ENCODE measurements around the gene MAN1C1.

Gene MAN1C1

GRCh38 chr1:25779894-25780293 is 163.3 kb downstream of the MAN1C1 start:
- no peaks in the 10 kb centered on the region for H3K36me3 ChIP-seq (ENCODE audit: insufficient read depth, low read length)
- H3K79me2 ChIP-seq (ENCODE audit: control insufficient read depth, insufficient read depth, low read length, unreplicated experiment), result no peaks in the 10 kb centered on the region
- H3K4me3 ChIP-seq (ENCODE audit: low read depth, low read length), result no peak overlapping the region
- H3K4me1 ChIP-seq (ENCODE audit: control insufficient read depth, insufficient read depth, low read length, unreplicated experiment), result no peaks in the 10 kb centered on the region
- no peaks in the 10 kb centered on the region for H3K27me3 ChIP-seq (ENCODE audit: insufficient read depth, low read length)
- H3K27ac ChIP-seq (ENCODE audit: low read depth, low read length), result no peak overlapping the region
- no peak overlapping the region for H2AFZ ChIP-seq (ENCODE audit: low read length, unreplicated experiment)

DNA sequence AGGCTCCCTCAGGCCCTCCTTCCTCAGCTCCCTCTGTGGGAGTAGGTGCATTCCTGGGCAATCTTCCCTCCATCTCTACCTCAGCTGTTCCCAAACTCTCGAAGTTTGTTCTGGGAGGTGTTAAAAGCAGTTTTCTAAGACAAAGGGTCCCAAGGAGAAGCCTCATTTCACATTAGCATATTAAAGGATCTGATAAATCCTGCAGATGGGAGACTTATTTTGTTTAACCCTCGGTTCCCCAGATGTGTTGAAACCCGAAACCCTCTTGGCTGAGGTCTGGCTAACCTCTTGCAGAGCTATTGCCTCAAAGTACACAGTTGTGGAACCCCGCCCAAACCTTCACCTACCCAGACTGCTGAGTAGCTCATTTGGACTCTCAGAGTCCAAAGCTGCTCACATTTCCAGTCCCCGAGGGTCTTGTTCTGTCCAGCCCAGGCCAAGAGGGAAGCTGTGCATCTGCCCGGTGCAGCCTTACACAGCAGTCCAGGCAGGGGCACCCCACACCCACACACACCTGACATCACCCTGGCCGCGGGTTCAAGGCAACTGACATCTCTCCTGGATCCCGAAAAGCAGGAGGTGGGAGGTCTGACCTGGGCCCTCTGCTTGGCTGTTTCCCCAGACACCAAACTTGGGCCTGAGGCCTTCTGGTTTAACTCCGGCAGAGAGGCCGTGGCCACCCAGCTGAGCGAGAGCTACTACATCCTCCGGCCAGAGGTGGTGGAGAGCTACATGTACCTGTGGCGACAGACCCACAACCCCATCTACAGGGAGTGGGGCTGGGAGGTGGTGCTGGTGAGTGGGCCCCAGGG is 163.9 kb downstream of the MAN1C1 start:
- H2AFZ ChIP-seq (ENCODE audit: low read length, unreplicated experiment), result no peak overlapping the region
- no peak overlapping the region for H3K4me3 ChIP-seq (ENCODE audit: low read depth, low read length)
- no peaks in the 10 kb centered on the region for H3K36me3 ChIP-seq (ENCODE audit: insufficient read depth, low read length)
- no peaks in the 10 kb centered on the region for H3K4me1 ChIP-seq (ENCODE audit: control insufficient read depth, insufficient read depth, low read length, unreplicated experiment)
- H3K27me3 ChIP-seq (ENCODE audit: insufficient read depth, low read length), result no peaks in the 10 kb centered on the region
- H3K27ac ChIP-seq (ENCODE audit: low read depth, low read length), result no peak overlapping the region
- no peaks in the 10 kb centered on the region for H3K79me2 ChIP-seq (ENCODE audit: control insufficient read depth, insufficient read depth, low read length, unreplicated experiment)

DNA sequence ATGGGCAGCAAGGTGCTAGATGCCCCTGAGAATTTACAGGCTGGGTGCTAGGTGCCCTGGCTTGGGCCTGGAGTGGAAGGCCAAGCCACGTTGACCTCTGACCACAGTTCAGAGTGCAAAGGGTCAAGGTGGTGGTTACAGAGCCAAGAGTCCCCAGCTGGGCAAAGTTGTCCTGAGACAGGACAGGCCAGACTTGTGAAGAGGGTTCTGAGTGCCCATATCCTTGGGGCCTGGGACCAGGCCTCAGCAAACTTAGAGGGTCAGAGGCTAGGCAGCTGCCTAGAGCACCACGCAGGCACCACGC is 164.5 kb downstream of the MAN1C1 start:
- Histone ChIP-seq H3K27ac (ENCODE audit: low read depth, low read length) (no peak overlapping the region), H2AFZ (ENCODE audit: low read length, unreplicated experiment) (no peak overlapping the region), H3K4me1 (ENCODE audit: control insufficient read depth, insufficient read depth, low read length, unreplicated experiment) (no peaks in the 10 kb centered on the region)

GRCh38 chr1:25782608-25783201 is 166.1 kb downstream of the MAN1C1 start:
- H3K79me2 ChIP-seq (ENCODE audit: control insufficient read depth, insufficient read depth, low read length, unreplicated experiment), result no peaks in the 10 kb centered on the region
- peaks cover 13% of the 10 kb centered on the region for H3K4me1 ChIP-seq (ENCODE audit: control insufficient read depth, insufficient read depth, low read length, unreplicated experiment)
- H2AFZ ChIP-seq (ENCODE audit: low read length, unreplicated experiment), result no peak overlapping the region
- H3K4me3 ChIP-seq (ENCODE audit: low read depth, low read length), result no peak overlapping the region
- no peak overlapping the region for H3K27ac ChIP-seq (ENCODE audit: low read depth, low read length)
- H3K27me3 ChIP-seq (ENCODE audit: insufficient read depth, low read length), result no peaks in the 10 kb centered on the region
- H3K36me3 ChIP-seq (ENCODE audit: insufficient read depth, low read length), result no peaks in the 10 kb centered on the region

More for the DNA sequence above, 164.5 kb downstream of the MAN1C1 start:
- Histone ChIP-seq H3K27me3 (ENCODE audit: insufficient read depth, low read length) (no peaks in the 10 kb centered on the region), H3K4me3 (ENCODE audit: low read depth, low read length) (no peak overlapping the region), H3K79me2 (ENCODE audit: control insufficient read depth, insufficient read depth, low read length, unreplicated experiment) (no peaks in the 10 kb centered on the region), H3K36me3 (ENCODE audit: insufficient read depth, low read length) (no peaks in the 10 kb centered on the region)

GRCh38 chr1:25784575-25785051 is 168.0 kb downstream of the MAN1C1 start:
- peaks cover 17% of the 10 kb centered on the region for H3K4me1 ChIP-seq (ENCODE audit: control insufficient read depth, insufficient read depth, low read length, unreplicated experiment)
- no peak overlapping the region for H3K4me3 ChIP-seq (ENCODE audit: low read depth, low read length)
- no peaks in the 10 kb centered on the region for H3K79me2 ChIP-seq (ENCODE audit: control insufficient read depth, insufficient read depth, low read length, unreplicated experiment)
- H3K36me3 ChIP-seq (ENCODE audit: insufficient read depth, low read length), result no peaks in the 10 kb centered on the region
- H3K27ac ChIP-seq (ENCODE audit: low read depth, low read length), result no peak overlapping the region
- H3K27me3 ChIP-seq (ENCODE audit: insufficient read depth, low read length), result no peaks in the 10 kb centered on the region
- H2AFZ ChIP-seq (ENCODE audit: low read length, unreplicated experiment), result no peak overlapping the region

GRCh38 chr1:25785333-25786067 is 168.9 kb downstream of the MAN1C1 start:
- Histone ChIP-seq H3K4me1 (ENCODE audit: control insufficient read depth, insufficient read depth, low read length, unreplicated experiment) (peaks cover 17% of the 10 kb centered on the region), H3K27ac (ENCODE audit: low read depth, low read length) (no peak overlapping the region), H2AFZ (ENCODE audit: low read length, unreplicated experiment) (no peak overlapping the region), H3K27me3 (ENCODE audit: insufficient read depth, low read length) (no peaks in the 10 kb centered on the region), H3K79me2 (ENCODE audit: control insufficient read depth, insufficient read depth, low read length, unreplicated experiment) (no peaks in the 10 kb centered on the region), H3K4me3 (ENCODE audit: low read depth, low read length) (no peak overlapping the region), H3K36me3 (ENCODE audit: insufficient read depth, low read length) (no peaks in the 10 kb centered on the region)

DNA sequence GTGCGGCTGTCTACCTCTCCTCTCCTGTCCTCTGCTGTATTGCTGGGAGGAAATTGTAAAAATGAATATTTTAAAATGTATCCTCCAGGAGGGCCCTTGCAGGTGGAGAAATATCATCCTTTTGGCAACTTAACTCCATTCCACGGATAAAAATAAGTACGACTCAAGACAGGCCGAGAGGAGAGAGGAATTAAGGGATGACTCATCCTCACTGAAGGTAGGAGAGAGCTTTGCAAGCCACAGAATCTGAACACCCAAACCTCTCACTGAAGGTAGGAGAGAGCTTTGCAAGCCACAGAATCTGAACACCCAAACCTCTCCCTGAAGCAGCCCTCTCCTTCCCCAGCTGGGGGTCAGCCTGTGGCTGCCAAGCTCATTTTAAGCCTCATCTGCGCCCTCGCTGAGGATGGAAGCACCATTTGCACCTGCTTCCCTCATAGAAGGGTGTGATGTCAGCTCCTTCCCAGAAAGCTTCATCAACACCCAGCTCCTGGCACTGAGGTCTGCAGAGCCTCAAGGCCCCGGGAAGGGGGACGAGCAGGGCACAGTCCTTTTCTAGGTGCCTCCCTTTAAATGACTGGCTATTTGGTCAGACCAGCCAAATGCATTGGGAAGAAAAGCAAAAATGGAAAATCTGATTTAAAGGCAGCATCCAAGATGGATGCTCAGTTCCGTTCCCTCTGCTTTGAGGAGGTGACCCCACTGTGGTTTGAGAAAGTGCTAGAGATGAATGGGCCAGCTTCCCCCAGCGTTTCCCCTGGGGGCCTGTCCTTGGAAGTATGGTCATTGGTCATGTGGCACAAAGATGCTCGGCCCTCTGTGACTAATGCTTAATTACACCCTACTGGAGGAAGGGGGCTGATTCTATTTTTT is 170.5 kb downstream of the MAN1C1 start:
- Histone ChIP-seq H3K79me2 (ENCODE audit: control insufficient read depth, insufficient read depth, low read length, unreplicated experiment) (no peaks in the 10 kb centered on the region), H2AFZ (ENCODE audit: low read length, unreplicated experiment) (no peak overlapping the region), H3K36me3 (ENCODE audit: insufficient read depth, low read length) (no peaks in the 10 kb centered on the region), H3K27ac (ENCODE audit: low read depth, low read length) (no peak overlapping the region), H3K4me3 (ENCODE audit: low read depth, low read length) (no peak overlapping the region), H3K4me1 (ENCODE audit: control insufficient read depth, insufficient read depth, low read length, unreplicated experiment) (peaks cover 17% of the 10 kb centered on the region), H3K27me3 (ENCODE audit: insufficient read depth, low read length) (no peaks in the 10 kb centered on the region)

DNA sequence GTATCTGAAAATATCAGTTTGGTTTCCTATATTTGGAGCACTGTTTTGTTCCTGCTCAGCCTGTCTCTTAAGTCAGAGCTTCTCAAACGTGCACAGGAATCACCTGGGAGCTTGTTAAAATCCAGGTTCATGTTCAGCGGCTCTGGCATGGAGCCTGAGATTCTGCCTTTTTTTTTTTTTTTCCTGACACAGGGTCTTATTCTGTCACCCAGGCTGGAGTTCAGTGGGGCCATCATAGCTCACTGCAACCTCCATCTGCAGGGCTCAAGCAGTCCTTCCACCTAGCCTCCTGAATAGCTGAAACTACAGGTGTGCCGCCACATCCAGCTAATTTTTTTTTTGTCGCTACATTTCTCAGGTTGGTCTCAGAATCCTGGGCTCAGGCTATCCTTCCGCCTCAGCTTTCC is 171.2 kb downstream of the MAN1C1 start:
- peaks cover 17% of the 10 kb centered on the region for H3K4me1 ChIP-seq (ENCODE audit: control insufficient read depth, insufficient read depth, low read length, unreplicated experiment)
- H3K79me2 ChIP-seq (ENCODE audit: control insufficient read depth, insufficient read depth, low read length, unreplicated experiment), result no peaks in the 10 kb centered on the region
- no peak overlapping the region for H2AFZ ChIP-seq (ENCODE audit: low read length, unreplicated experiment)
- no peak overlapping the region for H3K27ac ChIP-seq (ENCODE audit: low read depth, low read length)
- no peak overlapping the region for H3K4me3 ChIP-seq (ENCODE audit: low read depth, low read length)
- H3K36me3 ChIP-seq (ENCODE audit: insufficient read depth, low read length), result no peaks in the 10 kb centered on the region
- H3K27me3 ChIP-seq (ENCODE audit: insufficient read depth, low read length), result no peaks in the 10 kb centered on the region

GRCh38 chr1:25790472-25790871 is 173.9 kb downstream of the MAN1C1 start:
- H2AFZ ChIP-seq (ENCODE audit: low read length, unreplicated experiment), result no peak overlapping the region
- no peak overlapping the region for H3K27ac ChIP-seq (ENCODE audit: low read depth, low read length)
- peaks cover 17% of the 10 kb centered on the region for H3K4me1 ChIP-seq (ENCODE audit: control insufficient read depth, insufficient read depth, low read length, unreplicated experiment)
- no peak overlapping the region for H3K4me3 ChIP-seq (ENCODE audit: low read depth, low read length)
- no peaks in the 10 kb centered on the region for H3K27me3 ChIP-seq (ENCODE audit: insufficient read depth, low read length)
- no peaks in the 10 kb centered on the region for H3K79me2 ChIP-seq (ENCODE audit: control insufficient read depth, insufficient read depth, low read length, unreplicated experiment)
- H3K36me3 ChIP-seq (ENCODE audit: insufficient read depth, low read length), result no peaks in the 10 kb centered on the region

DNA sequence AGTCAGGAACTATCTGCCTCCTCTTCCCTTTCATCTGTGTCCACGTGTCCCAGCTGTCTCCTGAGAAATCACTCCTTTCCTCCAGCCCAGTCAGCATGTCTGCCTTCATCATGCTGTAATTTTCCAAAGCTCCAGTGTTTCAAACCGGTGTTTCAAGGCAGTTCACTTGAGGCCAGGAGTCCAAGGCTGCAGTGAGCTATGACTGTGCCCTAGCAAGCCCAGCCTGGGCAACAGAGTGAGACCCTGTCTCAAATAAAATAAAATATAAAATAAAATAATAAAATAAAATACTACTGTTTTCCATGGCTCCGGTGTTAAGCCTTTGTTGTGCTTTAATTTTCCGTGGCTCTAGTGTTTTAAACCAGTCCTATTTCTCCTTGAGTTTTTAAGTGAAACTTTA is 175.5 kb downstream of the MAN1C1 start:
- Histone ChIP-seq H3K4me1 (ENCODE audit: control insufficient read depth, insufficient read depth, low read length, unreplicated experiment) (peaks cover 8% of the 10 kb centered on the region), H3K4me3 (ENCODE audit: low read depth, low read length) (no peak overlapping the region), H3K27me3 (ENCODE audit: insufficient read depth, low read length) (no peaks in the 10 kb centered on the region), H3K27ac (ENCODE audit: low read depth, low read length) (no peak overlapping the region), H2AFZ (ENCODE audit: low read length, unreplicated experiment) (no peak overlapping the region), H3K79me2 (ENCODE audit: control insufficient read depth, insufficient read depth, low read length, unreplicated experiment) (no peaks in the 10 kb centered on the region), H3K36me3 (ENCODE audit: insufficient read depth, low read length) (no peaks in the 10 kb centered on the region)

Data from ACC112 (cell line).